Measurements from ENCODE around the gene FARP2. TPM values are rescaled to one million over a fixed set of nuclear protein-coding genes. Genes with fewer than 3 reads are reported as not detected.
"Not testable (repeated sequence)": the region's sequence is repeated elsewhere in the genome, so short reads cannot be mapped to it uniquely, and the experiment has no call there.

FARP2 gene
- total and polyA plus RNA-seq, 2 of the 4 experiments (the other 2 are of a cell fraction), result 17.1 to 30.8 TPM

- 0 out of 2 replicates have a peak, but pooled peaks have one; percentile 20 for TF ChIP-seq CEBPB (IDR thresholded peaks at IDR 0.05; ENCODE audit: low read depth, low read length)
Measured at GRCh38 chr2:241410739-241411176, 54.7 kb downstream of the FARP2 start (continued).

DNA sequence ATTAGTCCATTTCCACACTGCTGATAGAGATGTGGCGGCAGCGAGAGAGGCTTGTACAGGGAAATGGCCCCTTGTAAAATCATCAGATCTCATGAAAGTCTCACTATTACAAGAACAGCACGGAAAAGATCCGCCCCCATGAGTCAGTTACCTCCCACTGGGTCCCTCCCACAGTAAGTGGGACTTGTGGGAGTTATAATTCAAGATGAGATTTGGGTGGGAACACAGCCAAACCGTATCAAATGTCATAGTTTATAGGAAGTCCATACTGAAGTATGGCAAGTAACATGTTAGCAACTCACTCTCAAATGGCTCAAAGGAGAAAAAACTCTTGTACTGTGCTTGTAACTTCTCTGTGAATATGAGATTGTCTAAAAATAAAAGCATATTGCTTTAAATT is 56.1 kb downstream of the FARP2 start:
- Histone ChIP-seq H3K79me1 (ENCODE audit: low read depth in 1 of 2, low read length in 2 of 2) (peaks cover 7 to 16% of the 10 kb centered on the region in 2 experiments; a peak in 2 of 4 replicates), H3K4me3 (ENCODE audit: insufficient read depth, low read depth, low read length) (no peak overlapping the region), H2BK20ac (ENCODE audit: low read depth, low read length) (peak overlapping the region; percentile 2; the same call in 1 of the 2 replicates), H2BK120ac (ENCODE audit: low read depth, low read length) (peak overlapping the region; percentile 3; the same call in 1 of the 2 replicates), H2BK5ac (ENCODE audit: low read depth, low read length, poor library complexity, severe bottlenecking) (peak overlapping the region; percentile 47), H4K20me1 (ENCODE audit: insufficient read depth, low read length) (0 out of 2 replicates have a peak, but pooled peaks cover 3% of the 10 kb centered on the region), H3K56ac (ENCODE audit: extremely low read depth, insufficient read depth, low read length) (no peak overlapping the region), H2AFZ (replicated peaks; ENCODE audit: low read length, poor library complexity) (peak overlapping the region; percentile 6), H2AK9ac (replicated peaks; ENCODE audit: low read depth, low read length, poor library complexity) (peak overlapping the region; percentile 1), H3K9ac (ENCODE audit: low read depth, low read length) (no peak overlapping the region), H3K36me3 (ENCODE audit: control insufficient read depth, insufficient read depth, low read length) (peaks cover 24% of the 10 kb centered on the region), H3K4me2 (ENCODE audit: low read depth, low read length) (peak overlapping the region; percentile 62), H4K5ac (ENCODE audit: low read depth, low read length) (0 out of 2 replicates have a peak overlapping the region, but pooled peaks have one; percentile 46), H3K27ac (ENCODE audit: insufficient read depth, low read length) (peak overlapping the region; percentile 47; the same call in 1 of the 2 replicates), H2BK15ac (ENCODE audit: low read depth, low read length) (no peak overlapping the region), H3K9me3 (ENCODE audit: control insufficient read depth, insufficient read depth, low read length) (no peaks in the 10 kb centered on the region), H2AK5ac (ENCODE audit: low read depth, low read length) (no peak overlapping the region), H3K23ac (ENCODE audit: low read depth, low read length) (no peak overlapping the region), H3K14ac (replicated peaks; ENCODE audit: low read depth, low read length) (peak overlapping the region; percentile 3; the same call in 1 of the 2 replicates), H4K8ac (ENCODE audit: low read depth in 2 of 2, low read length in 2 of 2) (no peak overlapping the region; a peak in 1 of 4 replicates), H3K9me1 (ENCODE audit: insufficient read depth, low read length) (peaks cover 28% of the 10 kb centered on the region), H3K4ac (ENCODE audit: low read depth, low read length) (peak overlapping the region; percentile 17), H3K4me1 (ENCODE audit: control insufficient read depth, insufficient read depth, low read length) (peaks cover 11% of the 10 kb centered on the region), H4K91ac (ENCODE audit: insufficient read depth, low read depth, low read length) (0 out of 2 replicates have a peak overlapping the region, but pooled peaks have one; percentile 24), H3K18ac (ENCODE audit: low read depth, low read length) (peak overlapping the region; percentile 36; the same call in 1 of the 2 replicates), H3K27me3 (ENCODE audit: control insufficient read depth, insufficient read depth, low read length) (no peaks in the 10 kb centered on the region)
- BruUV-seq (replicated peaks), result no TSS peak
- ATAC-seq (ENCODE audit: low read depth), result peak; percentile 94
- TF ChIP-seq NFE2L2 (IDR thresholded peaks at IDR 0.05; ENCODE audit: low read depth, low read length) (no peak), FOS (IDR thresholded peaks at IDR 0.05; ENCODE audit: low read depth, low read length) (0 out of 2 replicates have a peak, but pooled peaks have one; percentile 4), MAZ (IDR thresholded peaks at IDR 0.05; ENCODE audit: borderline replicate concordance, low read depth, low read length) (peak; percentile 34; the same call in 1 of the 2 replicates)
- no CpG with 5 or more reads among the region's 5 CpGs for WGBS, 2 experiments (ENCODE audit: extremely low coverage in 2 of 2, insufficient read length in 1 of 2)
- DNase-seq, result peak; percentile 97
- CTCF ChIA-PET, result no interaction called here
- intact Hi-C loops (cut with micrococcal nuclease) (loop anchor here (5.0 kb wide), 1 partner anchor 35 kb away; no protein-coding TSS in a partner anchor), in situ Hi-C loops (cut with MboI; ENCODE audit: low sequenced_read_pairs) (no loop called here), dilution Hi-C loops (cut with HindIII; ENCODE audit: low sequenced_read_pairs, unreplicated experiment) (no loop called here)
- POLR2A ChIA-PET (ENCODE audit: unreplicated experiment), result no interaction called here

- H4K5ac ChIP-seq (ENCODE audit: low read depth, low read length); dilution Hi-C loops (cut with HindIII; ENCODE audit: low sequenced_read_pairs, unreplicated experiment); H4K8ac ChIP-seq (ENCODE audit: low read depth in 2 of 2, low read length in 2 of 2); H4K91ac ChIP-seq (ENCODE audit: insufficient read depth, low read depth, low read length); H3K56ac ChIP-seq (ENCODE audit: extremely low read depth, insufficient read depth, low read length); H3K4me2 ChIP-seq (ENCODE audit: low read depth, low read length); BruUV-seq (replicated peaks); DNase-seq; H3K4ac ChIP-seq (ENCODE audit: low read depth, low read length); H2BK120ac ChIP-seq (ENCODE audit: low read depth, low read length); H2BK15ac ChIP-seq (ENCODE audit: low read depth, low read length); H3K14ac ChIP-seq (replicated peaks; ENCODE audit: low read depth, low read length); H3K23ac ChIP-seq (ENCODE audit: low read depth, low read length); POLR2A ChIA-PET (ENCODE audit: unreplicated experiment); H2BK20ac ChIP-seq (ENCODE audit: low read depth, low read length); H3K27ac ChIP-seq (ENCODE audit: insufficient read depth, low read length); H2AK9ac ChIP-seq (replicated peaks; ENCODE audit: low read depth, low read length, poor library complexity); H3K4me3 ChIP-seq (ENCODE audit: insufficient read depth, low read depth, low read length); H3K27me3 ChIP-seq (ENCODE audit: control insufficient read depth, insufficient read depth, low read length); H3K9me3 ChIP-seq (ENCODE audit: control insufficient read depth, insufficient read depth, low read length); H2AFZ ChIP-seq (replicated peaks; ENCODE audit: low read length, poor library complexity); ATAC-seq (ENCODE audit: low read depth); H3K9ac ChIP-seq (ENCODE audit: low read depth, low read length); H3K18ac ChIP-seq (ENCODE audit: low read depth, low read length); in situ Hi-C loops (cut with MboI; ENCODE audit: low sequenced_read_pairs); H2BK5ac ChIP-seq (ENCODE audit: low read depth, low read length, poor library complexity, severe bottlenecking); H4K20me1 ChIP-seq (ENCODE audit: insufficient read depth, low read length); CTCF ChIA-PET: not testable (repeated sequence)
- Histone ChIP-seq H2AK5ac (ENCODE audit: low read depth, low read length) (0 out of 2 replicates have a peak overlapping the region, but pooled peaks have one; percentile 35), H3K4me1 (ENCODE audit: control insufficient read depth, insufficient read depth, low read length) (peaks cover 13% of the 10 kb centered on the region), H3K9me1 (ENCODE audit: insufficient read depth, low read length) (peaks cover 32% of the 10 kb centered on the region), H3K36me3 (ENCODE audit: control insufficient read depth, insufficient read depth, low read length) (peaks cover 27% of the 10 kb centered on the region), H3K79me1 (ENCODE audit: low read depth in 1 of 2, low read length in 2 of 2) (peaks cover 7 to 16% of the 10 kb centered on the region in 2 experiments; a peak in 2 of 4 replicates)
- intact Hi-C loops (cut with micrococcal nuclease), result loop anchor here (5.0 kb wide), 1 partner anchor 36 kb away; no protein-coding TSS in a partner anchor
- WGBS, 2 experiments (ENCODE audit: extremely low coverage in 2 of 2, insufficient read length in 1 of 2), result 95% methylated on average over 2 of the region's 5 CpGs; no CpG with 5 or more reads in 1 of the 2 experiments
Measured at GRCh38 chr2:241413501-241413900, 57.4 kb downstream of the FARP2 start.

Data from IMR-90 (cell line).